Left cardiac atrium (tissue), 4 donors: ENCODE results near the gene MTARC2. TPM values are rescaled to one million over a fixed set of nuclear protein-coding genes. Genes with fewer than 3 reads are reported as not detected.

ENCODE experiments used
- ATAC-seq, 2 donors: fragments of 200-7000 bp; cut with Tn5 transposase; one replicate each; pipeline ENCODE4 v1.9.1; 2020; ENCODE audit warnings: mild to moderate bottlenecking in 2 of 2, moderate library complexity in 2 of 2
- DNase-seq: peaks from one replicate; pipeline ENCODE4 v3.0.0-alpha.2; 2020
- intact Hi-C, 2 donors: fragments of 100-400 bp; cut with DNase I; formaldehyde crosslinking; loops; one replicate each; pipeline versions ENCODE4 v1.14.1 to v1.15.1; 2022 to 2023
- total RNA-seq, 2 donors: library from RNA; stranded (reverse); fragmentation: NEBNext Ultra II Directional; extraction: Animal tissue kit (Norgen Biotek cat#: 25700); gene quantifications; one replicate each; pipeline ENCODE4 v1.2.1, GENCODE V29; 2021
- donor health status: DM: no; HTN: yes; CAD: no.
- donor health status: DM: no; HTN: yes; CAD: no; lungs with severe emphysema.
- donor health status: DM: yes; HTN: yes; CAD: no.
- donor health status: Dilated cardiomyopathy.

The MTARC2 gene
- total RNA-seq, 2 donors from 2014 or later = 28.7 to 32.7 TPM

DNA sequence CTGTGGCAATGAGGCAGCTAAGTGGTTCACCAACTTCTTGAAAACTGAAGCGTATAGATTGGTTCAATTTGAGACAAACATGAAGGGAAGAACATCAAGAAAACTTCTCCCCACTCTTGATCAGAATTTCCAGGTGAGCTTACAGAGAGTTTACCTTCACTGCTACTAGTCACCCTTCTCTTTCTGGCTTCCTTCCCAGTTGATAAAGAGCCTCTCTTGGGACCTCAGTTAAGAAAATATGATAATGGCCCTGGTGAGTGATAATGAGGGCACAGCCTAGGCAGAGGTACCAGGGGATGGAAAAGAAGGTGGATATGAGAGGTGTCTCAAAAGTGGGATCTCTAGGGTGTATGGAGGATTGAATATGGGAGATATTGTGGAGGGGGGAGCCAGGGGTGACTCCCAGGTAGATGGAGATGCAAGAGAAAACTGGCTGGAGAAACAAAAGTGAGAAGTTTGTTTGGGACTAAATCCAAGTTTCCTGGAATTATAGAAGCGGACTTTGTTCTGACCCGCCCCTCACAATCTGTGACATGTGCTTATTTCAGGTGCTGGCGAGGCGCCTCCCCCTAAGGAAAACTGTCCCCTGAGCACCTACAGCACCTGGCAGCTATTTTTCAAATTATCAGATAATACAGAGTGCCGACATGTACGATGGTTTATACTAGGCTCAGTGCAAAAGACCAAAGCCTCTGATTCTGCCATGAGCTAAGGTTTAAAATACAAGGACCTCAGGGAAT is 13.7 kb downstream of the MTARC2 start:
- no peak for DNase-seq
- intact Hi-C loops = loop anchor here in 1 of 2 donors (2.0 kb wide), 1 partner anchor 31 kb away; no protein-coding TSS in a partner anchor
- no peak for ATAC-seq

DNA sequence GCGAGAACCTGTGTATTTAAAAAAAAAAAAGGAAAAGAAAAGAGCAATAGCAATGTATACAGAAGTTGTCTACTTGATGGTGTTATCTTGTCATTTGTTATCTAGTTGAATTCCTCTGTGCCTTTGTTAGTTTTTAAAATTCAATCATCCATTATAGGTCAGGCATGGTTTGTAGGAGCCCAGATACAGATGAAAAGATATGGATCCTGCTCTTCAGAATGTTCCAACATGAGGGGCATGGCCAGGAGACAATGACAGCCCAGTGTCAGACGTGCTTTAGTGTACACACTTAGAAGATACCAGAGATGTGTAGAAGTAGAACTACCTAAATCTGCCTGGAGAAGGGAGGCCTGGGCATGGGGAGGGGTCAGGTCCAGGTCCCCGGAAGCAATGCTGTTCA is 16.6 kb downstream of the MTARC2 start:
- intact Hi-C loops = no loop called here
- ATAC-seq (no peak), DNase-seq (no peak)

DNA sequence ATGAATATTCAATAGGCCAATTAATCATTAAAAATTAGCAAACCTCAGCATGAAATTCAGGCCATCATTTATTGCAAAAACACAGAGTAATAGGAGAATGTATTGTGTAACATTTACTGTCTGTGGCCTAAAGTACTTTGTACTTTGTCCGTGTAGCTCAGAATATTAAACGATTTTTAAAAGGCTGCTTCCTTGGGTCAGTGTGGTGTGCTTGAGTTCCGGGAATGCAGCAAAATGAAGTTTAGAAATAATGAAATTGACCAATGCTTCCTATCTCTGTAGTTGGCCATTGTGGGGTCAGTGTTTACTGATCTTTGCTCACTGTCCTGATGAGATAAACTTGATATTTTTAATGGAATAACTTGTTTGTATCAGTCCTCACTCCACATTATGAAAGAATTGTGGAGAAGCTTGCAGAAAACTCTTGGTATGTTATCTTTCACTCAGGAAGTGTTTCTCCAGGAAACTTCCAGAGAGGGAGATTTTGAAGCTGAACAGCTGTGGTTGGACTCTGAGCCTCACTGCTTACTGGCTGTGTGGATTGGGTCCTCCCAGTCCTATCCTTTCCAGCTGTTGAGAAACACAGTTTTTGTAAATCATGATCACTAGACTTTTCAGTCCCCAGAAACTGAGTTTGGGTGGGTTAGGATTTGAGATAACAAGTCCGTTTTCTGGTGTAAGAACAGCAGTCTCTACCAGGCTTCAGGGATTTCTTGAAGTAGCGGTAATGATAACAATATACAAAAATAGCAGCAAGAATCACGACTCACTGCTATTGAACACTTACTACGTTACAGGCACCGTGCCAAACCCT is 19.4 kb downstream of the MTARC2 start:
- no peak for DNase-seq
- intact Hi-C loops = no loop called here
- peak; percentile 91 to 93 for ATAC-seq

DNA sequence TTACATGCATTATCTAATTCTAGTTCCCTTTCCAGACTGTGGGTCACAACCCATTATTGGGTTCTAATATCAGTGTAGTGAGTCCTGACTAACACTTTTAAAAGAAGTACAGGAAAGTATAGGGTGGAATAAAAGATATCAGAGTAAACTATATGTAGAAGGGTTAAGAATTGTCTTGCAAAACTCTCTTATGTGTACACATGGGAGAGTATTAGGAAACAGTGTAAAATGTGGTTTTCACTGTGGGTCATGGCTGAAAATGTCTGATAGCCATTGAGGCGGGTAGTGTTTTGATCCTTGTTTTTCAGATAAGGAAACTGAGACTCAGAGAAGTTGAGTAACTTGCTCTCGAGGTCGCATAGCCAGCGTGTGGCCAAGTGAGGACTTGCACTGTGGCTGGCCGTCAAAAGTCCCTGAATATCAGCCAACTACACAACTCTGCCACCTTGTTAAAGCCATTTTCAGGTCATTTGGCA is 20.0 kb downstream of the MTARC2 start:
- intact Hi-C loops = no loop called here
- ATAC-seq (peak; percentile 18 to 32), DNase-seq (peak; percentile 35)

DNA sequence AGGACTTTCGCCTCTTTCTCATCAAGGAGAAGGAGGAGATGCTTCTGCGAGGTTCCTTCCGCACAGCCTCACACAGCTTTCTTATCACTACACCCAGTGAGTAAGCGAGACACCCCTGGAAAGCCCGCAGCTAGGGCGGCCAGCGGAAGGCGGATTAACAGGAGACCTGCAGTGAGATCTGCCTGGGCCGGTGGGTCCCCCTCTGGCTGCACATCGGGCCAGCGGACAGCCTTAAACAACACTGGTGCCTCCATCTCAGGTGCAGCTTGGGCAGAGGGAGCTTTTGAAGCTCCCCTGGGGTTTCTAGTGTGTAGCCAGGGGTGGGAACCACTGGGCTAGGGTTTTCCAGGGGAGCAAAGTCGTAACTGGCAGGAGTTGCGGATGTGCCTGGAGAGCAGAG is 21.1 kb downstream of the MTARC2 start:
- intact Hi-C loops = no loop called here
- DNase-seq (no peak), ATAC-seq (no peak)

DNA sequence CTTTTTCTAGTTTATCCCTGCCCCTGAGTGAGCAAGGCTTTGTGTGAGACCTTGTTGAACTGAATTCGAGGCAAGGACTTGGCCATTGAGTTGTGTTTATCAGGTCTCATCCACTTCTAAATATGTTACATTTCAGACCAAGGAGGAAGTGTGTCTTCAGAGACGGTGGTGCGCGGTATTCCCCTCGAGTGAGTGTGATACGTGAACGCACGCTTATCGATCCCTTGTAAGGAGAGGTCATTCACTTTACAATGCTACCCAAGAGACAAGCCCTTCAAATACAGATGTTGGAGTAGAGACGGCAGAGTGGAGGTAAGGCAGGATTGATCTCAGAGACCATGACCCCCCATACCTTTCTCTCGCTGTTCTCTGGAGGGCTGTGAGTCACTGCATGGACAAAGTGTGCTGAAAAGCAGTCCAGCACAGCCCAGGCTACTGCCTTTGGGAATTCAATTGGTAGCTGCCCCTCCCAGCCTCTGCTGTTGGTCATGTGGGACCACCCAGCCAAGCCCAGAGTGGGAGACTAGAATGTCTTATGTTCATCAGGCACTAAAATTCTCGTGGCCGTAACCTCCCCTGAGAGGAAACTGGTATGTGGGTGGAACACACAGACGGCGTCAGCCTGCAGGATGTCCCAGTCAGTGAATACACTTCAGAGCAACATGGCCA is 22.3 kb downstream of the MTARC2 start:
- intact Hi-C loops = loop anchor here in 1 of 2 donors (10.0 kb wide), 1 partner anchor 476 kb away; no protein-coding TSS in a partner anchor
- ATAC-seq (no peak), DNase-seq (no peak)

DNA sequence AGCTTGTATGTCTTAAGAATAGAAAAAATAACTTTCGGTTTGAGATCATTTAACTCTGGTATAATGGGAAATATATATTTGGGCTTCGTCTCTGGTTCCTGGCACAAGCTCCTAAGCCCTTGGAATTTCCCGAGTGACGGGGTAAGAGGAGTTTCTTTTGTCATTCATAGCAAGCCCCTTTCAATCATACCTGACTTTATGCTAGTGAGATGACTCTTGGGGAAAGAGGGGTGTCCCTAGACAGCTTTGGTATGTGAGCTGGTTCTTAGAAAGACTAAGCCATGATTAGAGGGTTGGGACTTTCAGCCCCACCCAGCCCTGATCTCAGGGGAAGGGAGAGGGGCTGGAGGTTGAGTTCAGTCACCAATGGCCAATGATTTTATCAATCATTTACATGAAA is 24.7 kb downstream of the MTARC2 start:
- intact Hi-C loops = loop anchor here in 1 of 2 donors (10.0 kb wide), 1 partner anchor 478 kb away; no protein-coding TSS in a partner anchor
- ATAC-seq (no peak), DNase-seq (no peak)

DNA sequence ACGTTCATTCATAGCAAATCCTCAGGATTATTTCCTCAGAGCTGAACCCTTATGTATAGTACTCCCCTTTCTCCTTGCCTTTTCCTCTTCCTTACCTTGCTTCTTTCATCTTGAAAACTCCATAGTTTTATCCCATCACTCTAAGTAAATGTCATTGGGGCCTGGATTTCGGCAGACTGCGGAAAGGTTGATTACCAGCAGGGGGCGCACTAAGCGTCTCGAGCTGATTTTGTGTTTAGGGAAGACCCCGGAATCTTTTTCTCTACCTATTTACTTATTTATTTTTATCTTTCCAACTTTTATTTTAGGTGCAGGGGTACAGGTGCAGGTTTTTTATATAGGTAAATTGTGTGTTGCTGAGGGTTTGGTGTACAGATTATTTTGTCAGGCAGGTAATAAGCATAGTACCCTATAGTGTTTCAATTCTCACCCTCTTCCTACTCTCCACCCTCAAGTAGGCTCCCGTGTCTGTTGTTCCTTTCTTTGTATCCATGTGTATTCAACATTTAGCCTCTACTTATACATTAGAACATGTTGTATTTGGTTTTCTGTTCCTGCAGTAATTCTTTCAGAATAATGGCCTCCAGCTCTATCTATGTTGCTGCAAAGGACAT is 27.2 kb downstream of the MTARC2 start:
- no peak for DNase-seq
- ATAC-seq = no peak
- intact Hi-C loops = loop anchor here (5.0 to 10.0 kb wide), 2 partner anchors 93 to 481 kb away; no protein-coding TSS in a partner anchor

DNA sequence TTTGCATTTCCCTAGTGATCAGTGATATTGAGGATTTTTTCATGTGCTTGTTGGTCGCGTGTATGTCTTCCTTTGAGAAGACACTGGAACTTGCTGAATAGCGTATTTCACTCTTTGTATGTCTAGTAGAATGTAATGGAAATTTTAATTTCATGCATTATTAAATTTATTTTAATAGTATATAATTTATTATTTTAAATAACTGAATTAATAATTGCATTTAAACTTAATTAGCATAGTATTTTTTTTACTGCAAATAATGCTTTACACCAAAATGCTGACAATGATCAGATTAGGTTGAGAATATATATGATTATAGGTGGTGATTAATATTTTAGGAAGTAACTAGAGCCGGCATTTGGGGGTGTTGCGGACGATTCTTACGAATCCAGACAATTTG is 28.1 kb downstream of the MTARC2 start:
- ATAC-seq = no peak
- intact Hi-C loops = loop anchor here (2.0 to 10.0 kb wide), 3 partner anchors 94 to 481 kb away; no protein-coding TSS in a partner anchor
- no peak for DNase-seq

DNA sequence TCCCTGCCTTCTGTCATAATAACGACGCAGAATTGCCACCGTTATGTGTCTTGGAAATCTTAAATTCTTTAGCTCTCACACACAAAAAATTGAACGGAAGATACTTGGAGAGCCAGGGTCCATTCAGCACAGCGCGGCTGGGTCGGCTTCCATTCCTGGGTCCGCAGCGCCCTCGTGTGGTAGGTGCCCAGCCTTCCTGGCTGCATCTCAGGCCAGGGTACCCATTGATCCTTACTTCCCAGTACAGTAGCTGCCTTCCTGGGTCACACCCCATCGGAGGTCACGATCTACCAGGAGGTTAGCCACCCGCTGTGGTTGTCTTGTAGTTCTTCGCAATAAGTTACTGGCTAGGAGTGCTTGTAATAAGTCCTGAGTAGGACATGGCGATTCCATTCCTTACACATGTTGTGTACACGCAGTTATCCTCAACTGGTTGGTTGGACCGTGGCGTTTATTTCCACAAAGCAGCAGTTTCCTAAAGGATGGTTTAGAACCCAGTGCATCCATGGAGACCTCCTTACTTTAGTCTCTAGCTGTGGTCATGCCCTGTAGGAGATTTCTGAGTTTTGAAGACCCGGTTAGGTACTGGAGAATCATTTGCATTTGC is 28.7 kb downstream of the MTARC2 start:
- DNase-seq (peak; percentile 87), ATAC-seq (peak; percentile 95 to 97)
- intact Hi-C loops = loop anchor here (2.0 to 10.0 kb wide), 3 partner anchors 95 to 482 kb away; no protein-coding TSS in a partner anchor

DNA sequence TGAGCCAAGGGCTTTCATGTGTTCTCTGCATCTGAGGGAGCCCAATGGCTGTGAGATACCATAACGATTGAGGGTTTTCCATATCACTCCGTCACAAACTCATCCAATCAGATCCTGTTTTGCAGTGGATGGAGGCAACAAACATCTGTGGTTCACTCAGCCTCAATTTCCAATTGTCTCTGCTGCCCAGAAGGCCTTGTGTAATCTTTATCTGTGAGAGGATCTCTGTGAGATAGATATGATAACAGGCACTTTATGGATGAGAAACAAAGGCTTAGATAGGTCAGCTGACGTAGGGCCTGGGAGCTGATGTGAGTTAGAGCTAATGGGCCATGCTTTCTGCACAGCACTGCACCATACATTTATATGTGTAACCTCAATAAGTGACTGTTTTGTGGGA is 35.3 kb downstream of the MTARC2 start:
- intact Hi-C loops = no loop called here
- ATAC-seq (no peak), DNase-seq (no peak)

DNA sequence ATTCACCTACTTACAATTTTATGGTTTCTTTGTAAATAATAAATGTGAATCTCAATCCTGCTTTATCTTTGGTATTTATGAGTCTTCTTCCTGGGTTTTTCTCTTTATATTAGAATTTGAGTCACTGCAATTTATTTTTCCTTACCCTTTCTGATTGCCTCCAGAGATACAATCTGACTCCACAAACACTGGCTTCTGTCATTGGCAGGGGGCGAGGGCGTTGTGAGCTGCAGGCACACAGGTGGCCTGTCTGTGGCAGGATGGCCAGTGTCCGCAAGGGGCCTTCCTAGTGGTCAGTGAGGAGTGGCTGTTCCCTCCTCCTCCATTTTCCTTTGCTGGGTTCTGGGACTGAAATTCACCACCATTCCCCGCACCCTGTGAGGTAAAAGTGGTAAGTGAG is 36.6 kb downstream of the MTARC2 start:
- no peak for ATAC-seq
- no peak for DNase-seq
- intact Hi-C loops = loop anchor here in 1 of 2 donors (5.0 kb wide), 1 partner anchor 427 kb away; no protein-coding TSS in a partner anchor

DNA sequence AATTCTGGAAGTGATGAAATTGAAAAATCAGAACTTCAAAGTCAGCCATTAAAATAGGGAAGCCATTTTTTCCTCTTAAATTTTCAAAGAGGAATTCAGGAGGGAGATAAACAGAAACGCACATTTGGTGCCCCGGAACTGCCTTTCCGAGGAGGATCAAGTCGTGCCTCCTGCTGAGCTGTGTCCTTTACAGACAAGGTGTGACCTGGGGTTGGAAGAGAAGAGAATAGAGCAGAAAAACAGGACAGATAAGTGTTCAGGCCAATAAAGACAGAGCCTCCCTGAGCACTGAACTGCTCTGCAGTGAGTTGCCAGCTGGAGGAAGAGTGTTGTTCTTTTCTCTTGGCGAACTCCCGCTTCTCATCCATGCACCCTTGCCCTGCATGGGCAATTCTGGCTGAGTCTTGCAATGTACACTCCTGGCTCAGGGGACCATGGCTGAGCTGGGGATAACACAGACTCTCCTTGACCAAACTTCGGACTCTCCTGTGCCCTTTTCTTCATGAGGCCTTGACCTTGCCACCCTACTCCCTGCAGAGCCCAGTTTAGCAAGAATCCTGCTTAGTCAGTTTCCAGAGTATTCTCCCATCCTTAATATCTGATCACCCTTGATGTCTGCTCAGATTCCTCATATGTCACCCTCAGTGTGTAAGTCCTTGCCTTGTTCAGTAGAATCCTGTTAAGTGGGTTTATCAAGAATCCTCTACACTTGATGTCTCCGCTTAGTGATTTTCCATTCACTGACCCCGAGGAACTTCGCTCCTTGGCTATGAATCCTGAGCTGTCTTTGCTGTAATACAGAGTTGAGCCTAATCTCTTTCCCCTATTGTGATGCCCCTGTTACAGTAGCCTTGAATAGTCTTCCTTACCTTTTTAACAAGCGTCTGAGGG is 37.3 kb downstream of the MTARC2 start:
- DNase-seq (no peak), ATAC-seq (peak in 1 of 2 donors; percentile 17)
- intact Hi-C loops = loop anchor here in 1 of 2 donors (5.0 kb wide), 1 partner anchor 428 kb away; no protein-coding TSS in a partner anchor

DNA sequence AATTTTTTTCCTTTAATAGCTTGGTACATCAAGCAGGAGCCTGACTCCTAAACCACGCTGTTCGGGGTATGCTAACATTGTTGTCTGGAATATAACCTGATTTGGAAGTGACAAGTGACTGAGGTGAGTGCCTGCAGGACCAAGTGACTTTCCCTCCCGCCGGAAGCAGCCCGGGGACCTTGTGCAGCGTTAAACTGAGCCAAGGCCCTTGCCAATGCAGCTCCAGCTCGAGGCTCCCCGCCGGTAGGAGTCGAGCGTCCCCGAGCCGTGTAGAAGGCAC is 37.9 kb downstream of the MTARC2 start:
- intact Hi-C loops = loop anchor here in 1 of 2 donors (5.0 kb wide), 1 partner anchor 429 kb away; no protein-coding TSS in a partner anchor
- peak; percentile 35 to 65 for ATAC-seq

DNA sequence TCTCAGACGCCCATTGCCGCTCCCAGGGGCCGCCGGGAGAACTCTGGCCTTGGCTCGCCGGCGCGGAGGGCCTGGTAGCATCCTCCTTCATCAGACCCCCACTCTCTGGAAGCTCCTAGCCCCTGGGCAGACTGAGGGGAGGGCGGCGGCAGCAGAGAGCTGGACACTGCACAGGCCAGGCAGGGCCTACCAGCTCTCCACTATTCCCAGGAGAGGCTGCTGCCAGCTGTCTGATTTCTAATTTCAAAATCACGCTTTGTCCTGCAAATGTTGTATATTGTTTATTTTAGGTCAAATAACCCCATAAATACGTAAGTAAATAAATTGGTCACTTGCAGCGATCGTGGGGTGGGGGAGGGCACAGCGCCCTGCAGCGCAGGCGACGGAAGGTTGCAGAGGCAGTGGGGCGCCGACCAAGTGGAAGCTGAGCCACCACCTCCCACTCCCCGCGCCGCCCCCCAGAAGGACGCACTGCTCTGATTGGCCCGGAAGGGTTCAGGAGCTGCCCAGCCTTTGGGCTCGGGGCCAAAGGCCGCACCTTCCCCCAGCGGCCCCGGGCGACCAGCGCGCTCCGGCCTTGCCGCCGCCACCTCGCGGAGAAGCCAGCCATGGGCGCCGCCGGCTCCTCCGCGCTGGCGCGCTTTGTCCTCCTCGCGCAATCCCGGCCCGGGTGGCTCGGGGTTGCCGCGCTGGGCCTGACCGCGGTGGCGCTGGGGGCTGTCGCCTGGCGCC is 38.4 kb downstream of the MTARC2 start, which contains the start of gene MTARC1:
Gene MTARC1, plus strand, starts transcription at position 577 of the 732 bp plus-strand sequence. Its CDS starts 32 bp downstream, at position 609.
- DNase-seq = peak; percentile 77
- ATAC-seq = peak; percentile 91
- intact Hi-C loops = loop anchor here in 1 of 2 donors (5.0 kb wide), 1 partner anchor 429 kb away; no protein-coding TSS in a partner anchor

More for the DNA sequence above, 37.9 kb downstream of the MTARC2 start:
- no peak for DNase-seq

DNA sequence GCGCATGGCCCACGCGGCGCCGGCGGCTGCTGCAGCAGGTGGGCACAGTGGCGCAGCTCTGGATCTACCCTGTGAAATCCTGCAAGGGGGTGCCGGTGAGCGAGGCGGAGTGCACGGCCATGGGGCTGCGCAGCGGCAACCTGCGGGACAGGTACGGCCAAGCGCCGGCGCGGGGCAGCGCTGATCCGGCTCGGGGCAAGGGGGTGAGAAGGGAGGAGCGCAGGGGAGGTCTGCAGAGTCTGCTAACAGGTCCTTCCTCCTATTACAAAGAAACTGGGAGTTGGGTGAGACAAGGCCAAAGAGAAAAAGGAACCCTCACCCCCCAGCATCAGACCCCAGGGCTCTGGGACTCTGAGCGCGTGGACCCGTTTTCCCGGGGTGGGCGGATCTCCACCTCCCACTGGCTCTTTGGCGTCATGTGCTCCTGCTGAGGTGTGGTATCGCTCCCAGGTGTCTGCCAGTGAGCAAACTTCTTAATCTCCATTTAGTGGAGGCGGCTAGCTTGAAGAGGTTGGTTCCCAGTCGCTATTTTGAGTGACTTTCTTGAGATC is 39.0 kb downstream of the MTARC2 start:
- DNase-seq (no peak), ATAC-seq (peak; percentile 29 to 36)
- intact Hi-C loops = loop anchor here in 1 of 2 donors (5.0 kb wide), 1 partner anchor 430 kb away; no protein-coding TSS in a partner anchor
